HG03039 (cell line): Measurements from ENCODE around the gene ALKBH3.
A peak's percentile ranks its signal among the peaks of the same experiment; 100 is the strongest.

Experiments
- ATAC-seq: cut with Tn5 transposase; IDR thresholded peaks from one replicate; pipeline ENCODE4 v1.9.1; 2021; ENCODE audit warnings: mild to moderate bottlenecking, moderate library complexity; ENCODE audit not compliant: unreplicated experiment

Gene ALKBH3

GRCh38 chr11:43936076-43936475, 55.4 kb downstream of the ALKBH3 start:
- no peak for ATAC-seq

GRCh38 chr11:43937434-43938411, 57.1 kb downstream of the ALKBH3 start:
- ATAC-seq: no peak

- ATAC-seq: no peak
Measured at GRCh38 chr11:43941257-43941994, 60.8 kb downstream of the ALKBH3 start.

- no peak for ATAC-seq
Measured at GRCh38 chr11:43942662-43943371, 62.2 kb downstream of the ALKBH3 start.

GRCh38 chr11:43943372-43943930, 62.8 kb downstream of the ALKBH3 start:
- no peak for ATAC-seq

- ATAC-seq: no peak
Measured at GRCh38 chr11:43943931-43944751, 63.5 kb downstream of the ALKBH3 start.

GRCh38 chr11:43944761-43945311, 64.2 kb downstream of the ALKBH3 start:
- ATAC-seq: peak; percentile 33

- no peak for ATAC-seq
Measured at GRCh38 chr11:43947003-43947500, 66.4 kb downstream of the ALKBH3 start.

- ATAC-seq: no peak
Measured at GRCh38 chr11:43947815-43948214, 67.2 kb downstream of the ALKBH3 start.

- no peak for ATAC-seq
Measured at GRCh38 chr11:43948341-43949225, 68.0 kb downstream of the ALKBH3 start.

- ATAC-seq: no peak
Measured at GRCh38 chr11:43950311-43950855, 69.8 kb downstream of the ALKBH3 start.

- no peak for ATAC-seq
Measured at GRCh38 chr11:43951231-43951630, 70.6 kb downstream of the ALKBH3 start.

- ATAC-seq: no peak
Measured at GRCh38 chr11:43952020-43952400, 71.4 kb downstream of the ALKBH3 start.

- no peak for ATAC-seq
Measured at GRCh38 chr11:43952401-43953342, 72.0 kb downstream of the ALKBH3 start.

- ATAC-seq: no peak
Measured at GRCh38 chr11:43953521-43953920, 72.9 kb downstream of the ALKBH3 start.

- ATAC-seq: no peak
Measured at GRCh38 chr11:43954241-43954640, 73.6 kb downstream of the ALKBH3 start.
